Fibroblast of pulmonary artery (primary cell): ENCODE data around the gene AZGP1.
"Not testable (repeated sequence)": the region's sequence is repeated elsewhere in the genome, so short reads cannot be mapped to it uniquely, and the experiment has no call there.

Experiments
- DNase-seq: peaks from one replicate; pipeline ENCODE4 v3.0.0-alpha.2; 2010; ENCODE audit warnings: low read depth
- H3K4me3 ChIP-seq: replicated peaks from 2 replicates; pipeline ENCODE4 v1.5.1; 2011; ENCODE audit warnings: low read depth, mild to moderate bottlenecking, control low read depth, low read length, moderate library complexity
- TF ChIP-seq, protein P1 (sequence below): IDR thresholded peaks from 2 replicates; pipeline ENCODE4 v1.5.1; 2011; ENCODE audit warnings: mild to moderate bottlenecking, control low read depth, low read length, inconsistent platforms; ENCODE audit errors: missing control alignments

AZGP1 gene

DNA sequence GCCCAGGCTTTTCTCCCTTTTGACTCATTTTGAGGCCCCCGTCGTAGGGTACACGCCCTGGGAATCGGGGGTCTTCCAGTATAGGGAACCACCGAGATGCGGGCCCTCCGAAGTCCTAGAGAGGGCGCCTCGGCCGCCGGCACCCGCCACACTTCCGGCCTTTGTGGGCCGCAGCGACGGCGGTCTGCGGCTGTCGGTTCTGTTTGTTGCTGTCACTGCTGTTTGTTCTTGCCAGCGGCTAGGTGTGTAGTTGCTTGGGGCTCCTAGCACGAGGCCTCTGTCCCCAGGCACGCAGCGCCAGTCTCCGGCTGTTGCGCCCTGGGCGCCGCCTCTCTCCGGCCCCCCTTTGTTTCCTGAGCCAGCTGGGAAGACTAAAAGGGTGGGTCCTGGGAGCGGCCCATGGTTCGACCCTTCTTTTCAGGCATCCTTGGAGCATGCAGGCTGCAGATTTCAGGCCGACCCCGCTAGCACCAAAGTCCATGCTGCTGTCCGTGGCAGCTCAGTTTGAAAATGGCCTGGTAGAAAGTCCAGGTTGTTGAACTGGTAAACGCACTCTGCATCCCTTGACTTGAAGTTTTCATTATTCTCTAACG, 21.8 kb upstream of the AZGP1 start:
- DNase-seq, result peak; percentile 36
- H3K4me3 ChIP-seq, result peak overlapping the region; percentile 40
- TF ChIP-seq, protein P1, sequence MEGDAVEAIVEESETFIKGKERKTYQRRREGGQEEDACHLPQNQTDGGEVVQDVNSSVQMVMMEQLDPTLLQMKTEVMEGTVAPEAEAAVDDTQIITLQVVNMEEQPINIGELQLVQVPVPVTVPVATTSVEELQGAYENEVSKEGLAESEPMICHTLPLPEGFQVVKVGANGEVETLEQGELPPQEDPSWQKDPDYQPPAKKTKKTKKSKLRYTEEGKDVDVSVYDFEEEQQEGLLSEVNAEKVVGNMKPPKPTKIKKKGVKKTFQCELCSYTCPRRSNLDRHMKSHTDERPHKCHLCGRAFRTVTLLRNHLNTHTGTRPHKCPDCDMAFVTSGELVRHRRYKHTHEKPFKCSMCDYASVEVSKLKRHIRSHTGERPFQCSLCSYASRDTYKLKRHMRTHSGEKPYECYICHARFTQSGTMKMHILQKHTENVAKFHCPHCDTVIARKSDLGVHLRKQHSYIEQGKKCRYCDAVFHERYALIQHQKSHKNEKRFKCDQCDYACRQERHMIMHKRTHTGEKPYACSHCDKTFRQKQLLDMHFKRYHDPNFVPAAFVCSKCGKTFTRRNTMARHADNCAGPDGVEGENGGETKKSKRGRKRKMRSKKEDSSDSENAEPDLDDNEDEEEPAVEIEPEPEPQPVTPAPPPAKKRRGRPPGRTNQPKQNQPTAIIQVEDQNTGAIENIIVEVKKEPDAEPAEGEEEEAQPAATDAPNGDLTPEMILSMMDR, result peak; percentile 2

DNA sequence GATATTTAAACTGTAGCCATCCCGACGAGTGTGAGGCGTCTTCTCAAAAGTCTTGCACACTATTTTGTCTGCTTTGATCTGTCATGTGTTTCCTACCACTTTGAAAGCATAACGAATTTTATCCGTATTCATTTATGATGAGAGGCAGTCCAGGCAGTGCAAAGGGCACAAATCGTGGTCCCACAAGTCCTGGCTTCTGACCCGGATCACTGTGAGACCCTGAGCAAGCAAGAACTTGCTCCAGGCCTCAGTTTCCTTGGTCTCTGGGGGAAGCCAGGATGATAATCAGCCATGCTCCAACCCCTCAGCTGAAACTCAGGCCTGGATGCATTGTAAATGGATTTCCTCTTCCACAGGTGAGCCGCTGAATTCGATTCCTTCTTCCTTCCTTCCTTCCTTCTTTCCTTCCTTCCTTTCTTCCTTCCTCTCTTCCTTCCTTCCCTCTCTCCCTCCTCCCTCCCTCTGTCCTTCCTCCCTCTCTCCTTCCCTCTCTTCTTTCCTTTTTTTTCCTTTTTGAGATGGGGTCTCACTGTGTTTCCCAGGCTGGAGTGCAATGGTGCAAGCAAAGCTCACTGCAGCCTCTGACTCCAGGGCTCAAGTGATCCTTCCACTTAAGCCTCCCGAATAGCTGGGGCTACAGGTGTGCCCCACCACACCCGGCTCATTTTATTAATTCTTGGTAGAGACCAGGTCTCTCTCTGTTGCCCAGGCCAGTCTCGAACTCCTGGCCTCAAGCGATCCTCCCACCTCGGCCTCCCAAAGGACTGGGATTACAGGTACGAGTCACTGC, 21.1 kb upstream of the AZGP1 start:
- DNase-seq, result no peak
- TF ChIP-seq, protein P1, result no peak
- H3K4me3 ChIP-seq, result peak overlapping the region; percentile 40

DNA sequence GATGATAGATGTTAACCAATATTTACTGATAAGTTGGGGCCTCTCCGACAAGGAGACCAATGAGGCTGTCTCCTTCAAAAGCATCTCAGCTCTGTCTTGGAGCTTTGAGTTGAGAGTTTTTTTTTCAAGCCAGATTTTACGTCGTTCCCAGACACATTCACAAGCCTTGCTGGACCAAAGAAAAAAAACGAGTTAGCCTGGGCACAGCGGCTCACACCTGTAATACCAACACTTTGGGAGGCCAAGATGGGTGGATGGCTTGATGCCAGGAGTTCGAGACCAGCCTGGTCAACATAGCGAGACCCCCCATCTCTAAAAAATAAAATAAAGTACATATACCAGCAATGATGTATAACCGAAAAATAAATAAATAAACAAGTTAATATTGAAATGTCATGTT, 19.0 kb upstream of the AZGP1 start:
- H3K4me3 ChIP-seq, result no peak overlapping the region
- TF ChIP-seq, protein P1, result no peak
- no peak for DNase-seq

DNA sequence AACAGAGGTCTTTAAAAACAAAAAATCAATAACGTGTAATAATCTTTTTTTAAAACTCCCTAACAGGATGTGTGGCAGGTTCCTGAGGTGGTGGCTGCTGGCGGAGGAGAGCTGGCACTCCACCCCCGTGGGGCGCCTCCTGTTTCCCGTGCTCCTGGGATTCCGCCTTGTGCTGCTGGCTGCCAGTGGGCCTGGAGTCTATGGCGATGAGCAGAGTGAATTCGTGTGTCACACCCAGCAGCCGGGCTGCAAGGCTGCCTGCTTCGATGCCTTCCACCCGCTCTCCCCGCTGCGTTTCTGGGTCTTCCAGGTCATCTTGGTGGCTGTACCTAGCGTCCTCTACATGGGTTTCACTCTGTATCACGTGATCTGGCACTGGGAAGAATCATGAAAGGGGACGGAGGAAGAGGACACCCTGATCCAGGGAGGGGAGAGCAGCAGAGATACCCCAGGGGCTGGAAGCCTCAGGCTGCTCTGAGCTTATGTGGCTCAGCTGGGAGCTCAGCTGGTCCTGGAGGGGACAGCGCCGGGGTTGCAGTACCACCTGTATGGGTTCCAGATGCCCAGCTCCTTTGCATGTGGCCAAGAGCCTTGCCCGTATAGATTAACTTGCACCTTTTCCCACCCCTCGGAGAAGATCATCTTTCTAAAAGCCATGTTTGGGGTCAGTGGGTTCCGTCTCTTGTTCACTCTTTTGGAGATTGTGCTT, 16.7 kb upstream of the AZGP1 start:
- TF ChIP-seq, protein P1, result no peak
- no peak for DNase-seq
- no peak overlapping the region for H3K4me3 ChIP-seq

DNA sequence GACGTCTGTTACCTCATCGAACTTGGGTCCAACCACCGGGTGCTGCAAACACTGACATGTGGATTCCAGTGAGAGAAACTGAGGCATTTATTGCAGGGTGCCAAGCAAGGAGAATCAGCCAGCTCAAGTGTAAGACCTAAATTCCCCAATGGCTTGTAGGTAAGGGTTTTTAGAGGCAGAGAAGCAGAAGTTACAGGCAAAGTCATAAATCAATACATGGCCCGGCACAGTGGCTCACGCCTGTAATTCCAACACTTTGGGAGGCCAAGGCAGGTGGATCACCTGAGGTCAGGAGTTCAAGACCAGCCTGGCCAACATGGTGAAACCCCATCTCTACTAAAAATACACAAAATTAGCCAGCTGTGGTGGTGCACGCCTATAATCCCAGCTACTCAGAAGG, 15.7 kb upstream of the AZGP1 start:
- not testable (repeated sequence) for H3K4me3 ChIP-seq, DNase-seq

DNA sequence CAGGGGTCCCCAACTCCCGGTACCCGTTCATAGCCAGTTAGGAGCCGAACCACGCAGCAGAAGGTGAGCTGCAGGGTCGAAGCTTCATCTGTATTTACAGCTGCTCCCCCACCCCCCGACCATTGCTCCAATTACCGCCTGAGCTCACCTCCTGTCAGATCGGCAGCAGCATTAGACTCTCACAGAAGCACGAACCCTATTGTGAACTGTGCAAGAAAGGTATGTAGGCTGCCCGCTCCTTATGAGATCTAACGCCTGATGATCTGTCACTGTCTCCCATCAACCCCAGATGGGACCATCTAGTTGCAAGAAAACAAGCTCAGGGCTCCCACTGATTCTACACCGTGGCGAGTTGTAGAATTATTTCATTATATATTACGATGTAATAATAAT, 14.6 kb upstream of the AZGP1 start:
- TF ChIP-seq, protein P1, result no peak
- DNase-seq, result no peak
- H3K4me3 ChIP-seq, result peak overlapping the region; percentile 34

DNA sequence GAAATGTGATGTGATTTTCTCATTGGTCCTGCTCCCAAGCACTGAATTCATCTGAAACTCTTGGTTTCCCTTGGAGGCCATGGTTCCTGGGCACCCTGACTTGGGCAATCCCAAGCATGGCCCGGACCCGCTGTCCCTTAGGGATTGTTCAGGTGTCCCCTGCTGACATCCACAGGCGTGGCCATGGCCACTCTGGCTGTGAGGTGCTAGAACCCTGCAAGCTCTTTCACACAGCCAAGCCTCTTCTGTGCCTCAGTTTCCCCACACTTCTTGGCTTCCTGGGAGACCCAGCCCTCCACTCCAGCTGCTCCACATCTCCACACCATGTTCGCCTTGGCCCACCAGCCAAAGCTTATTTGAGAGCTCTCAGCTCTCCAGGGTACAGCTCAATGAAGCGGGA, 12.0 kb upstream of the AZGP1 start:
- H3K4me3 ChIP-seq, result no peak overlapping the region
- DNase-seq, result no peak
- TF ChIP-seq, protein P1, result no peak

DNA sequence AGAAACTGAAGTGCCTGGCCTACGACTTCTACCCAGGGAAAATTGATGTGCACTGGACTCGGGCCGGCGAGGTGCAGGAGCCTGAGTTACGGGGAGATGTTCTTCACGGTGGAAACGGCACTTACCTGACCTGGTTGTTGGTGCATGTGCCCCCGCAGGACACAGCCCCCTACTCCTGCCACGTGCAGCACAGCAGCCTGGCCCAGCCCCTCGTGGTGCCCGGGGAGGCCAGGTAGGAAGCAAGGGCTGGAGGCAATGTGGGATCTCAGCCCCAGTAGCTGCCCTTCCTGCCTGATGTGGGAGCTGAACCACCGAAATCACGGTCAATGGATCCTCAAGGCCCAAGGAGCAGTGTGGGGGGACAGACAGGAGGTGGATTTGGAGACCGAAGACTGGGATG, 11.5 kb upstream of the AZGP1 start:
- not testable (repeated sequence) for H3K4me3 ChIP-seq, DNase-seq
